Liver (tissue), 9 donors: ENCODE results near the gene TMEM131. TPM values are rescaled to one million over a fixed set of nuclear protein-coding genes. Genes with fewer than 3 reads are reported as not detected.

Experiments used
- DNase-seq: peaks from one replicate; pipeline ENCODE4 v3.0.0-alpha.2; 2017; ENCODE audit warnings: low spot score
- H3K27ac ChIP-seq, 2 donors: one replicate each; pipeline ENCODE4 v1.7.0; 2013; ENCODE audit warnings: inconsistent platforms in 2 of 2, low read length in 2 of 2, control low read depth in 1 of 2, low read depth in 1 of 2, mild to moderate bottlenecking in 1 of 2
- H3K27me3 ChIP-seq, 4 donors: one replicate each; pipeline versions ENCODE4 v1.6.1 to v1.7.0; 2013; ENCODE audit warnings: low read length in 3 of 4, inconsistent platforms in 1 of 4, mild to moderate bottlenecking in 1 of 4, moderate library complexity in 1 of 4; ENCODE audit not compliant: control insufficient read depth in 4 of 4, insufficient read depth in 4 of 4
- H3K36me3 ChIP-seq, 4 donors: one replicate each; pipeline versions ENCODE4 v1.6.1 to v1.7.0; 2013; ENCODE audit warnings: low read length in 3 of 4, mild to moderate bottlenecking in 3 of 4, low read depth in 1 of 4, moderate library complexity in 1 of 4; ENCODE audit not compliant: control insufficient read depth in 4 of 4, insufficient read depth in 3 of 4
- H3K4me1 ChIP-seq, 4 donors: one replicate each; pipeline versions ENCODE4 v1.6.1 to v1.7.0; 2013; ENCODE audit warnings: low read length in 3 of 4, mild to moderate bottlenecking in 3 of 4, moderate library complexity in 1 of 4; ENCODE audit not compliant: control insufficient read depth in 4 of 4, insufficient read depth in 4 of 4
- H3K4me3 ChIP-seq, 3 donors: one replicate each; pipeline versions ENCODE4 v1.6.1 to v1.7.0; 2013; ENCODE audit warnings: low read length in 3 of 3, control low read depth in 1 of 3, low read depth in 1 of 3, mild to moderate bottlenecking in 1 of 3
- H3K9ac ChIP-seq, 2 donors: one replicate each; pipeline ENCODE4 v1.7.0; 2013; ENCODE audit warnings: low read length in 2 of 2, mild to moderate bottlenecking in 2 of 2, moderate library complexity in 2 of 2, control low read depth in 1 of 2, low read depth in 1 of 2
- H3K9me3 ChIP-seq, 4 donors: one replicate each; pipeline versions ENCODE4 v1.6.1 to v1.7.0; 2013; ENCODE audit warnings: low read length in 3 of 4; ENCODE audit not compliant: control insufficient read depth in 4 of 4
- ATF3 ChIP-seq: IDR thresholded peaks from 2 replicates; pipeline ENCODE4 v1.6.1; 2016; ENCODE audit warnings: antibody characterized with exemption
- CTCF ChIP-seq: fragments of 150-350 bp; IDR thresholded peaks from 2 replicates; pipeline ENCODE4 v1.5.1; 2017; ENCODE audit warnings: improper control_type of control experiment, low read depth, low read length; ENCODE audit not compliant: missing input control
- HNF4A ChIP-seq, 2 donors: conservative IDR thresholded peaks; 2 replicates each; pipeline ENCODE4 v1.6.1; 2016; ENCODE audit warnings: antibody characterized with exemption in 2 of 2, mild to moderate bottlenecking in 2 of 2
- MAX ChIP-seq: IDR thresholded peaks from 2 replicates; pipeline ENCODE4 v1.6.1; 2016; ENCODE audit warnings: antibody characterized with exemption
- NR2F2 ChIP-seq: IDR thresholded peaks from 2 replicates; pipeline ENCODE4 v1.6.1; 2016; ENCODE audit warnings: antibody characterized with exemption
- REST ChIP-seq: IDR thresholded peaks from 2 replicates; pipeline ENCODE4 v1.6.1; 2016; ENCODE audit warnings: antibody characterized with exemption, mild to moderate bottlenecking
- RXRA ChIP-seq, 2 donors: IDR thresholded peaks; 2 replicates each; pipeline ENCODE4 v1.6.1; 2017 to 2018; ENCODE audit warnings: antibody characterized with exemption in 2 of 2, mild to moderate bottlenecking in 1 of 2
- SP1 ChIP-seq: IDR thresholded peaks from 2 replicates; pipeline ENCODE4 v1.6.1; 2018; ENCODE audit warnings: antibody characterized with exemption, mild to moderate bottlenecking
- TAF1 ChIP-seq: conservative IDR thresholded peaks from 2 replicates; pipeline ENCODE4 v1.6.1; 2016; ENCODE audit warnings: antibody characterized with exemption, mild to moderate bottlenecking
- WGBS: extraction: QIAGEN DNeasy Blood & Tissue Kit; methylation state at CpG from one replicate; pipeline ENCODE4 v1.1.7; 2013; 5-methylcytosine and 5-hydroxymethylcytosine counted together
- polyA plus RNA-seq, 2 donors: library from polyadenylated mRNA; stranded (reverse) in 1 of 2; unstranded in 1 of 2; fragments of 200-250 nt in 1 of 2; fragments of >200 nt in 1 of 2; fragmentation: Nextera tagmentation in 1 of 2; extraction: Ambion mirVana in 1 of 2; gene quantifications; one replicate each; pipeline versions ENCODE4 v1.2.1 to v1.2.3, GENCODE V29; 2013 to 2015
- total RNA-seq, 2 donors: library from RNA; depleted of rRNA; stranded (reverse); fragments of >200 nt; gene quantifications; one replicate each; pipeline ENCODE4 v1.2.3, GENCODE V29; 2014
- donor health status: healthy.
- donor health status: healthy.
- donor health status: healthy.
- donor health status: healthy.
- donor health status: healthy.

Gene TMEM131
- total and polyA plus RNA-seq, 4 donors: 6.1 to 22.8 (median 11.2) TPM

- no peak for TF ChIP-seq REST
- TF ChIP-seq NR2F2: no peak
- TF ChIP-seq HNF4A (conservative IDR thresholded peaks at IDR 0.05): no peak
- no peak for TF ChIP-seq RXRA (IDR thresholded peaks at IDR 0.05)
Measured at GRCh38 chr2:97913846-97914245, 81.9 kb downstream of the TMEM131 start (continued).

- Histone ChIP-seq H3K27me3 (no peaks in the 10 kb centered on the region), H3K4me3 (no peak overlapping the region), H3K9me3 (no peaks in the 10 kb centered on the region), H3K27ac (no peak overlapping the region), H3K9ac (no peak overlapping the region), H3K4me1 (peaks cover 0 to 3% (median under 1%) of the 10 kb centered on the region in 4 donors), H3K36me3 (peaks cover 0 to 2% (median 0%) of the 10 kb centered on the region in 4 donors)
- no peak for DNase-seq
- WGBS: 72% methylated on average over 1 of the region's 1 CpG
- TF ChIP-seq HNF4A (conservative IDR thresholded peaks at IDR 0.05): peak in 1 of 2 donors; percentile 13
- no peak for TF ChIP-seq NR2F2
Measured at GRCh38 chr2:97911922-97912575, 83.7 kb downstream of the TMEM131 start.

- Histone ChIP-seq H3K27me3 (no peaks in the 10 kb centered on the region), H3K9ac (no peak overlapping the region), H3K4me1 (peaks cover 0 to 3% (median under 1%) of the 10 kb centered on the region in 4 donors), H3K9me3 (no peaks in the 10 kb centered on the region), H3K36me3 (peaks cover 2 to 4% (median 2%) of the 10 kb centered on the region in 4 donors), H3K4me3 (no peak overlapping the region), H3K27ac (no peak overlapping the region)
- 86% methylated on average over 4 of the region's 4 CpGs for WGBS
- DNase-seq: no peak
- TF ChIP-seq ATF3 (no peak), CTCF (no peak), MAX (no peak), NR2F2 (no peak), RXRA (IDR thresholded peaks at IDR 0.05) (no peak), TAF1 (no peak), SP1 (no peak), HNF4A (conservative IDR thresholded peaks at IDR 0.05) (no peak)
Measured at GRCh38 chr2:97911206-97911921, 84.4 kb downstream of the TMEM131 start.
